Hepatocyte (in vitro differentiated cells): ENCODE measurements around the gene S100A16. TPM values are rescaled to one million over a fixed set of nuclear protein-coding genes. Genes with fewer than 3 reads are reported as not detected.

ENCODE experiments used
- DNase-seq: peaks from one replicate; pipeline ENCODE4 v3.0.0-alpha.2; 2016; ENCODE audit warnings: low spot score
- H2AFZ ChIP-seq: fragments of 200-600 bp; sonication (generic); 2 replicates; pipeline ENCODE4 v1.6.0; 2016; ENCODE audit warnings: antibody characterized with exemption, mild to moderate bottlenecking
- H3K27ac ChIP-seq: fragments of 200-600 bp; sonication (generic); 2 replicates; pipeline ENCODE4 v1.5.1; 2016; ENCODE audit warnings: mild to moderate bottlenecking
- H3K27me3 ChIP-seq: fragments of 200-600 bp; sonication (generic); 2 replicates; pipeline ENCODE4 v1.6.1; 2016
- H3K36me3 ChIP-seq: fragments of 200-600 bp; sonication (generic); replicated peaks from 2 replicates; pipeline ENCODE4 v1.5.1; 2016; ENCODE audit warnings: low read depth; ENCODE audit not compliant: insufficient read depth
- H3K4me1 ChIP-seq: fragments of 200-600 bp; sonication (generic); 2 replicates; pipeline ENCODE4 v1.5.1; 2016; ENCODE audit warnings: mild to moderate bottlenecking, moderate library complexity; ENCODE audit not compliant: insufficient read depth
- H3K4me2 ChIP-seq: fragments of 200-600 bp; sonication (generic); 2 replicates; pipeline ENCODE4 v1.6.0; 2016
- H3K4me3 ChIP-seq: fragments of 200-600 bp; sonication (generic); 2 replicates; pipeline ENCODE4 v1.5.1; 2016; ENCODE audit warnings: mild to moderate bottlenecking
- H3K79me2 ChIP-seq: fragments of 200-600 bp; sonication (generic); 2 replicates; pipeline ENCODE4 v1.6.0; 2017; ENCODE audit warnings: mild to moderate bottlenecking
- H3K9me2 ChIP-seq: fragments of 200-600 bp; sonication (generic); replicated peaks from 2 replicates; pipeline ENCODE4 v1.6.0; 2017; ENCODE audit warnings: mild to moderate bottlenecking; ENCODE audit not compliant: insufficient read depth
- H3K9me3 ChIP-seq: fragments of 200-600 bp; sonication (generic); 2 replicates; pipeline ENCODE4 v1.5.1; 2016; ENCODE audit warnings: low read depth, mild to moderate bottlenecking
- H4K20me1 ChIP-seq: fragments of 200-600 bp; sonication (generic); 2 replicates; pipeline ENCODE4 v1.6.0; 2016; ENCODE audit warnings: mild to moderate bottlenecking; ENCODE audit not compliant: insufficient read depth, poor library complexity, severe bottlenecking
- CTCF ChIP-seq: fragments of 200-600 bp; sonication (generic); IDR thresholded peaks from 2 replicates; pipeline ENCODE4 v1.5.1; 2016; ENCODE audit warnings: antibody characterized with exemption, mild to moderate bottlenecking; ENCODE audit not compliant: poor library complexity
- EZH2 ChIP-seq: fragments of 200-600 bp; sonication (generic); IDR thresholded peaks from 2 replicates; pipeline ENCODE4 v1.6.1; 2016; ENCODE audit warnings: antibody characterized with exemption, mild to moderate bottlenecking, borderline replicate concordance
- EZH2phosphoT487 ChIP-seq: fragments of 200-600 bp; sonication (generic); IDR thresholded peaks from one replicate; pipeline ENCODE4 v1.6.1; 2018; ENCODE audit warnings: antibody characterized with exemption, mild to moderate bottlenecking, low read depth, moderate library complexity; ENCODE audit not compliant: unreplicated experiment, severe bottlenecking
- WGBS: methylation state at CpG from one replicate; pipeline ENCODE4 v1.1.6; 2016; ENCODE audit warnings: low lambda C conversion rate; ENCODE audit errors: missing lambda C conversion rate; 5-methylcytosine and 5-hydroxymethylcytosine counted together
- polyA plus RNA-seq: library from polyadenylated mRNA; unstranded; fragments of >200 nt; fragmentation: Nextera tagmentation; extraction: Ambion mirVana; gene quantifications from 2 replicates; pipeline ENCODE4 v1.2.1, GENCODE V29; 2016
- total RNA-seq: library from RNA; depleted of rRNA; stranded (reverse); fragments of >200 nt; gene quantifications from 2 replicates; pipeline ENCODE4 v1.2.3, GENCODE V29; 2014

The S100A16 gene
- total and polyA plus RNA-seq, 2 experiments from 2014 or later = 103 to 155 TPM

DNA sequence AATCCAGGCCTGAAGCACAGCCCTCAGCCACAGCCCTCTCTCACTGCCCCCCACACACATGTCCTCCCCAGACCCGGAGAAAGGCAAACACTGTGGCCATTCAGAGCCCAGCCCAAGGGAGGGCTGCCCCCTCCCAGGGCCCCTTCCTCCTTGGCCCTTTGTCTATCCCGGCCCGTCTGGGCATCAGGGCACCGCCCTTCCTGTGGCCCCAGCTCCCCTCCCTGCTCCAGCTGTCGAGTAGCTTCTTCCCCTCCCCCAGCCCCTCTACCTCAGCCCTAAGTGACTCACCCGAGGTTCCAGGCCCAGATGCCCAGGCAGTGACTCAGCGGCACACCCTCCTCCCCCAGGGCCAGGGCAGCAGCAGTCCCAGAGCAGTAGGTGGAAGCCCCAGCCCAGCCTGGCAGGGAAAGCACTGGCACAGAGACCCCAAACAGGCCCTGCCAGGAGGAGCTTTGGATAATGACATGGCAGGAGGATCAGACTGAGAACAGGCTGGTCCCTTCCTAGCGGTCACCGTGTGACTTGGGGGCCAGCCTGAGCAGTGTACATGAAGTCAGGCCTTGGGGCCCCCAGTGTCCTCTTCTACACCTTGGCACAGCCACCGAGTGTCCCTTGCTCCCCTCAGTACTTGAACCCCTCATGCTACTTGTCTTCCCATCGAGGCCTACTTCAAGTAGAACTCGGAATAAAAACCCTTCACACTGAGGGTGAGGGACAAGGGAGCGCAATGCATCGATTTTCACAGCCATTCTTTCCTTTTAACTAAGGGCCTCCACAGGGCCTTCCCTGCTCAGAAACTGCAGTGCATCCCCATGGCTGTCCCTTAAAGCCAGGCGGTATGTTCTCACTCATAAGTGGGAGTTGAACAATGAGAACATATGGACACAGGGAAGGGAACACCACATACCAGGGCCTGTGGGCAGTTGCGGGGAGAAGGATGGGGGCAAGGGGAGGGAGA lies 46.2 kb downstream of the S100A16 start:
- Histone ChIP-seq H3K4me2 (peak overlapping the region; percentile 57), H3K9me2 (no peaks in the 10 kb centered on the region), H2AFZ (peak overlapping the region; percentile 55), H3K79me2 (no peaks in the 10 kb centered on the region), H3K36me3 (no peaks in the 10 kb centered on the region), H4K20me1 (no peaks in the 10 kb centered on the region), H3K27ac (peak overlapping the region; percentile 100), H3K4me1 (peaks cover 31% of the 10 kb centered on the region), H3K27me3 (no peaks in the 10 kb centered on the region), H3K9me3 (no peaks in the 10 kb centered on the region), H3K4me3 (no peak overlapping the region)
- TF ChIP-seq CTCF (no peak), EZH2 (no peak), EZH2phosphoT487 (no peak)
- 55% methylated on average over 15 of the region's 16 CpGs for WGBS
- DNase-seq = peak; percentile 97

DNA sequence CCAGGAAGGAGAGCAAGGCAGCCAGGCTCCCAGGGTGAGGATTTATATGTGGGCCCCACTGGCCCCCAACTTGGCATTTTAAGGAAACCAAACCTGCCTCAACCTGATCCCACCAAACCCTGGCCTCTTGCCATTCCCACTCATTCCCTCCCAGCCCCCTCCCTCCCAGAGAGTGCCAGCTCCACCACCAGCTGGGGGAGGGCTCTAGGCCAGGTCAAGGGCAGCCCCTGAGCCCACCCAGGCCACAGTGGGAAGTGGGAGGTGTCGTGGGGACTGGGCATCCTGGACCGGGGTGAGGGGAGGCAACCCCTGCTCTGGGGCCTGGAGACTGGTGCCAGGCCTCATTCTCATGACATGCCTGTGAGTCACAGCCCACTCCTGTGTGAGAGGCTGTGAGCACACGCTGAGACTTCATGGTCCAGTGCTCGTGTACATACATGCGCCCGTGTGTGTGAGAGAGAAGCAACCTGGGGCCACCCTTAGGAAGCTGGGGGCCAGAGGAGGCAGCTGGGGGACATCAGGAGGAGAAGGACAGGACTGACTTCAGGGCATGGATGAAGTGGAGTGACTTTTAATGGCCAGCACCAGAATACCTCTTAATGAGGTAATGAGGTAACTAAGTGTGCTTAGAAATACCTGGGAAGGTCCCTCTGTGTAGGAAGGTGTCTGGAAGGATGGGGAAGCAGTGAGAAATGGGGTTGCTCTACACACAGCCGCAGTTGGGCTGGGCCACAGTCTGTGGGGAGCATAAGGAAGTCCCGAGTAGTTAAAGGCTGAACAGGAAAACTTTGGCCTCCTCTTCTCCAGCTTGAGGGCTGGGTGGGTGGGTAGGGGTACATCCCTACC lies 47.2 kb downstream of the S100A16 start, which contains the start of gene S100A2:
TSS of gene S100A2 (minus strand) at position 316 of the 846 bp plus-strand sequence. CDS start 1,967 bp downstream, outside the sequence.
- Histone ChIP-seq H2AFZ (peak within 1 kb of the TSS; percentile 55), H3K4me3 (no peak within 1 kb of the TSS), H3K27ac (peak within 1 kb of the TSS; percentile 100), H3K4me1 (peaks cover 31% of the 10 kb centered on the region), H3K9me3 (no peaks in the 10 kb centered on the region), H3K9me2 (no peaks in the 10 kb centered on the region), H3K36me3 (no peaks in the 10 kb centered on the region), H3K27me3 (no peaks in the 10 kb centered on the region), H3K79me2 (no peaks in the 10 kb centered on the region), H3K4me2 (peak within 1 kb of the TSS; percentile 57), H4K20me1 (no peaks in the 10 kb centered on the region)
- peak; percentile 79 for DNase-seq
- 61% methylated on average over 8 of the region's 8 CpGs for WGBS
- TF ChIP-seq CTCF = no peak
- TF ChIP-seq EZH2 = no peak
- TF ChIP-seq EZH2phosphoT487 = no peak

DNA sequence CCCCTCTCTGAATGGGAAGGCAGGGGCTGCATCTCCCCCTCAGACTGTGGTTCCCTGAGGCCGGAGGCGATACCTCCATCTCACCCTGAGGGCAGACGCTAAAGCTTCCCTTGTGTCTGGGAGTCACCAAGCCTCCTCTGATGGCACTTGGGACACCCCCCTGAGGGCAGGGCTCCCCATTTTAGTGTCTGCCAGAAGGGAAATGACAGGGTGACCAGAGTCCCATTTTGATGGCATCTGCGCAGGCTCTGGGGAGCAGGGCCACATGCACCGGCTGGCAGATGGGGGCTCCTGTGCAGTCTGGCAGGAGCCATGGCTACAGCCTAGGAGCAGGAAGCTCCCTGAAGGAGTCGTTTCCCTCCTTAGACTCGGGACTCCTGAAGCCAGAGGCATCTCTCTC lies 48.9 kb downstream of the S100A16 start:
- no peak for DNase-seq
- H3K27ac ChIP-seq = no peak overlapping the region
- WGBS = 92% methylated on average over 7 of the region's 7 CpGs
- no peaks in the 10 kb centered on the region for H3K27me3 ChIP-seq
- H3K9me3 ChIP-seq = no peaks in the 10 kb centered on the region
- no peaks in the 10 kb centered on the region for H3K9me2 ChIP-seq
- H4K20me1 ChIP-seq = no peaks in the 10 kb centered on the region
- H3K4me3 ChIP-seq = no peak overlapping the region
- no peak for TF ChIP-seq EZH2
- no peak for TF ChIP-seq EZH2phosphoT487
- no peak for TF ChIP-seq CTCF
- no peak overlapping the region for H2AFZ ChIP-seq
- peaks cover 31% of the 10 kb centered on the region for H3K4me1 ChIP-seq
- no peaks in the 10 kb centered on the region for H3K36me3 ChIP-seq
- H3K79me2 ChIP-seq = no peaks in the 10 kb centered on the region
- no peak overlapping the region for H3K4me2 ChIP-seq
